ENCODE results near the gene SYNGAP1. TPM values are rescaled to one million over a fixed set of nuclear protein-coding genes. Genes with fewer than 3 reads are reported as not detected.

SYNGAP1 gene
- total RNA-seq, 2 experiments from 2014 or later, result 42.0 to 48.2 TPM

GRCh38 chr6:33442283-33442682, 22.4 kb downstream of the SYNGAP1 start:
- ChIA-PET CTCF (no interaction called here), POLR2A (no interaction called here)
- Mint-ChIP-seq H3K4me1 (ENCODE audit: low read depth) (no peaks in the 10 kb centered on the region), H3K36me3 (ENCODE audit: low read depth) (peaks cover 48% of the 10 kb centered on the region), H3K9me3 (ENCODE audit: insufficient read depth) (no peaks in the 10 kb centered on the region), H3K27me3 (ENCODE audit: low read depth) (no peaks in the 10 kb centered on the region), H3K27ac (no peak overlapping the region), H3K4me3 (no peak overlapping the region)
- DNase-seq, result no peak
- no peak for ATAC-seq

GRCh38 chr6:33443025-33443424, 23.2 kb downstream of the SYNGAP1 start:
- Mint-ChIP-seq H3K4me1 (ENCODE audit: low read depth) (no peaks in the 10 kb centered on the region), H3K27me3 (ENCODE audit: low read depth) (no peaks in the 10 kb centered on the region), H3K27ac (no peak overlapping the region), H3K9me3 (ENCODE audit: insufficient read depth) (no peaks in the 10 kb centered on the region), H3K4me3 (no peak overlapping the region), H3K36me3 (ENCODE audit: low read depth) (peaks cover 52% of the 10 kb centered on the region)
- ATAC-seq (no peak), DNase-seq (no peak)
- POLR2A ChIA-PET, result no interaction called here
- CTCF ChIA-PET, result no interaction called here

GRCh38 chr6:33443619-33444504, 24.0 kb downstream of the SYNGAP1 start:
- no peak overlapping the region for H3K27ac Mint-ChIP-seq
- H3K36me3 Mint-ChIP-seq (ENCODE audit: low read depth), result peaks cover 49% of the 10 kb centered on the region
- H3K4me1 Mint-ChIP-seq (ENCODE audit: low read depth), result no peaks in the 10 kb centered on the region
- ChIA-PET POLR2A (no interaction called here), CTCF (no interaction called here)
- DNase-seq, result no peak
- no peaks in the 10 kb centered on the region for H3K27me3 Mint-ChIP-seq (ENCODE audit: low read depth)
- no peak for ATAC-seq
- no peak overlapping the region for H3K4me3 Mint-ChIP-seq
- H3K9me3 Mint-ChIP-seq (ENCODE audit: insufficient read depth), result no peaks in the 10 kb centered on the region

- POLR2A ChIA-PET, result interaction anchor here (0.5 kb wide), 1 partner anchor 183 kb away, joined by 3 read pairs; no protein-coding TSS in a partner anchor
- no peak overlapping the region for H3K4me3 Mint-ChIP-seq
- no peak overlapping the region for H3K27ac Mint-ChIP-seq
- H3K27me3 Mint-ChIP-seq (ENCODE audit: low read depth), result no peaks in the 10 kb centered on the region
- DNase-seq (no peak), ATAC-seq (no peak)
- H3K36me3 Mint-ChIP-seq (ENCODE audit: low read depth), result peaks cover 50% of the 10 kb centered on the region
- H3K9me3 Mint-ChIP-seq (ENCODE audit: insufficient read depth), result no peaks in the 10 kb centered on the region
- CTCF ChIA-PET, result interaction anchor here (0.7 to 1.2 kb wide), 2 partner anchors 9 to 19 kb away, joined by 3 to 4 read pairs; no protein-coding TSS in a partner anchor
- no peaks in the 10 kb centered on the region for H3K4me1 Mint-ChIP-seq (ENCODE audit: low read depth)
These were observed 25.3 kb downstream of the SYNGAP1 start for GRCh38 chr6:33445119-33445603.

- ChIA-PET CTCF (no interaction called here), POLR2A (interaction anchor here (1.2 kb wide), 2 partner anchors 12 to 15 kb away, joined by 3 to 4 read pairs; no protein-coding TSS in a partner anchor)
- Mint-ChIP-seq H3K27ac (peak overlapping the region; percentile 45), H3K4me3 (no peak overlapping the region), H3K27me3 (ENCODE audit: low read depth) (no peaks in the 10 kb centered on the region), H3K9me3 (ENCODE audit: insufficient read depth) (no peaks in the 10 kb centered on the region), H3K4me1 (ENCODE audit: low read depth) (no peaks in the 10 kb centered on the region), H3K36me3 (ENCODE audit: low read depth) (peaks cover 45% of the 10 kb centered on the region)
- ATAC-seq (no peak), DNase-seq (no peak)
These were observed 26.5 kb downstream of the SYNGAP1 start for GRCh38 chr6:33446356-33446755.

GRCh38 chr6:33450434-33450833, 30.6 kb downstream of the SYNGAP1 start:
- no peak overlapping the region for H3K27ac Mint-ChIP-seq
- POLR2A ChIA-PET, result interaction anchor here (0.9 kb wide), 1 partner anchor 19 kb away, joined by 5 read pairs; no protein-coding TSS in a partner anchor

GRCh38 chr6:33451606-33452005, 31.7 kb downstream of the SYNGAP1 start:
- H3K27me3 Mint-ChIP-seq (ENCODE audit: low read depth), result no peaks in the 10 kb centered on the region

More at GRCh38 chr6:33450434-33450833, 30.6 kb downstream of the SYNGAP1 start:
- H3K36me3 Mint-ChIP-seq (ENCODE audit: low read depth), result peaks cover 29% of the 10 kb centered on the region
- ATAC-seq (no peak), DNase-seq (no peak)
- CTCF ChIA-PET, result interaction anchor here (0.7 to 2.3 kb wide), 2 partner anchors 19 to 32 kb away, joined by 3 to 9 read pairs; partner anchors contain the start of gene CUTA
- peaks cover 20% of the 10 kb centered on the region for H3K4me1 Mint-ChIP-seq (ENCODE audit: low read depth)
- H3K4me3 Mint-ChIP-seq, result no peak overlapping the region
- H3K9me3 Mint-ChIP-seq (ENCODE audit: insufficient read depth), result no peaks in the 10 kb centered on the region
- no peaks in the 10 kb centered on the region for H3K27me3 Mint-ChIP-seq (ENCODE audit: low read depth)

GRCh38 chr6:33452496-33452895, 32.6 kb downstream of the SYNGAP1 start:
- H3K27ac Mint-ChIP-seq, result no peak overlapping the region
- no peaks in the 10 kb centered on the region for H3K9me3 Mint-ChIP-seq (ENCODE audit: insufficient read depth)
- H3K27me3 Mint-ChIP-seq (ENCODE audit: low read depth), result no peaks in the 10 kb centered on the region
- DNase-seq (no peak), ATAC-seq (no peak)
- peaks cover 29% of the 10 kb centered on the region for H3K4me1 Mint-ChIP-seq (ENCODE audit: low read depth)
- no peak overlapping the region for H3K4me3 Mint-ChIP-seq
- ChIA-PET POLR2A (no interaction called here), CTCF (no interaction called here)
- H3K36me3 Mint-ChIP-seq (ENCODE audit: low read depth), result peaks cover 30% of the 10 kb centered on the region

More at GRCh38 chr6:33451606-33452005, 31.7 kb downstream of the SYNGAP1 start:
- DNase-seq (no peak), ATAC-seq (no peak)
- peaks cover 27% of the 10 kb centered on the region for H3K36me3 Mint-ChIP-seq (ENCODE audit: low read depth)
- no peak overlapping the region for H3K4me3 Mint-ChIP-seq
- ChIA-PET CTCF (interaction anchor here (2.3 kb wide), 1 partner anchor 21 kb away, joined by 9 read pairs; no protein-coding TSS in a partner anchor), POLR2A (no interaction called here)
- H3K4me1 Mint-ChIP-seq (ENCODE audit: low read depth), result peaks cover 27% of the 10 kb centered on the region
- H3K9me3 Mint-ChIP-seq (ENCODE audit: insufficient read depth), result no peaks in the 10 kb centered on the region
- H3K27ac Mint-ChIP-seq, result no peak overlapping the region

- Mint-ChIP-seq H3K4me1 (ENCODE audit: low read depth) (peaks cover 29% of the 10 kb centered on the region), H3K27me3 (ENCODE audit: low read depth) (no peaks in the 10 kb centered on the region), H3K4me3 (peak overlapping the region; percentile 94), H3K36me3 (ENCODE audit: low read depth) (peaks cover 24% of the 10 kb centered on the region), H3K27ac (peak overlapping the region; percentile 88), H3K9me3 (ENCODE audit: insufficient read depth) (no peaks in the 10 kb centered on the region)
- CTCF ChIA-PET, result interaction anchor here (1.1 to 2.3 kb wide), 5 partner anchors 18 to 134 kb away, joined by 3 to 10 read pairs (median 3); no protein-coding TSS in a partner anchor
- POLR2A ChIA-PET, result interaction anchor here (0.6 to 2.6 kb wide), 7 partner anchors 22 to 262 kb away, joined by 3 to 14 read pairs (median 6); partner anchors contain the start of genes BAK1 and CUTA
- no peak for ATAC-seq
- DNase-seq, result no peak
These were observed 33.6 kb downstream of the SYNGAP1 start for GRCh38 chr6:33453393-33454008.

GRCh38 chr6:33454009-33454946, 34.4 kb downstream of the SYNGAP1 start, which contains the start of gene ZBTB9:
ZBTB9 (plus strand) TSS chr6:33454576; CDS start chr6:33455101, 525 bp downstream.
- no peaks in the 10 kb centered on the region for H3K9me3 Mint-ChIP-seq (ENCODE audit: insufficient read depth)
- peak within 1 kb of the TSS; percentile 88 for H3K27ac Mint-ChIP-seq
- peaks cover 17% of the 10 kb centered on the region for H3K36me3 Mint-ChIP-seq (ENCODE audit: low read depth)
- DNase-seq (peak; percentile 97), ATAC-seq (peak; percentile 99)
- H3K4me1 Mint-ChIP-seq (ENCODE audit: low read depth), result peaks cover 29% of the 10 kb centered on the region
- POLR2A ChIA-PET, result interaction anchor here (0.6 to 2.6 kb wide), 11 partner anchors 23 to 261 kb away, joined by 3 to 14 read pairs (median 5); partner anchors contain the start of genes BAK1, CUTA and KIFC1
- H3K4me3 Mint-ChIP-seq, result peak within 1 kb of the TSS; percentile 94
- CTCF ChIA-PET, result interaction anchor here (0.6 to 2.3 kb wide), 9 partner anchors 19 to 153 kb away, joined by 3 to 10 read pairs (median 4); no protein-coding TSS in a partner anchor
- H3K27me3 Mint-ChIP-seq (ENCODE audit: low read depth), result peaks cover 2% of the 10 kb centered on the region
